NK-92 treated with Interleukin-12 subunit alpha and Interleukin-12 subunit beta, amount 100 ng/mL, for 24 hours (cell line): Measurements from ENCODE around the gene ANO6.

Source experiments
- DNase-seq: peaks from one replicate; lab custom pipeline; 2025; lab: John Stamatoyannopoulos, UW

Gene ANO6

GRCh38 chr12:45281994-45282393 is 66.1 kb downstream of the ANO6 start:
- no peak for DNase-seq

- DNase-seq, result no peak
Measured at GRCh38 chr12:45282411-45282810, 66.5 kb downstream of the ANO6 start.

- no peak for DNase-seq
Measured at GRCh38 chr12:45284096-45284901, 68.4 kb downstream of the ANO6 start.

GRCh38 chr12:45285717-45286116 is 69.8 kb downstream of the ANO6 start:
- DNase-seq, result no peak

- no peak for DNase-seq
Measured at GRCh38 chr12:45286621-45287020, 70.7 kb downstream of the ANO6 start.

GRCh38 chr12:45289245-45290215 is 73.6 kb downstream of the ANO6 start:
- DNase-seq, result no peak

- no peak for DNase-seq
Measured at GRCh38 chr12:45290216-45290605, 74.3 kb downstream of the ANO6 start.

GRCh38 chr12:45291518-45291917 is 75.6 kb downstream of the ANO6 start:
- no peak for DNase-seq

GRCh38 chr12:45292486-45293195 is 76.7 kb downstream of the ANO6 start:
- no peak for DNase-seq

- no peak for DNase-seq
Measured at GRCh38 chr12:45294906-45295305, 79.0 kb downstream of the ANO6 start.

GRCh38 chr12:45296046-45296586 is 80.2 kb downstream of the ANO6 start:
- no peak for DNase-seq

- no peak for DNase-seq
Measured at GRCh38 chr12:45298047-45298446, 82.2 kb downstream of the ANO6 start.

GRCh38 chr12:45298721-45299692 is 83.1 kb downstream of the ANO6 start:
- no peak for DNase-seq

- no peak for DNase-seq
Measured at GRCh38 chr12:45302621-45303369, 86.9 kb downstream of the ANO6 start.

- no peak for DNase-seq
Measured at GRCh38 chr12:45303945-45304344, 88.0 kb downstream of the ANO6 start.

- DNase-seq, result no peak
Measured at GRCh38 chr12:45304514-45305178, 88.8 kb downstream of the ANO6 start.

GRCh38 chr12:45305907-45306306 is 90.0 kb downstream of the ANO6 start:
- DNase-seq, result no peak

GRCh38 chr12:45309836-45310626 is 94.1 kb downstream of the ANO6 start:
- no peak for DNase-seq

GRCh38 chr12:45310627-45310968 is 94.7 kb downstream of the ANO6 start:
- DNase-seq, result no peak
